ENCODE measurements around the gene SOX11.

DNA sequence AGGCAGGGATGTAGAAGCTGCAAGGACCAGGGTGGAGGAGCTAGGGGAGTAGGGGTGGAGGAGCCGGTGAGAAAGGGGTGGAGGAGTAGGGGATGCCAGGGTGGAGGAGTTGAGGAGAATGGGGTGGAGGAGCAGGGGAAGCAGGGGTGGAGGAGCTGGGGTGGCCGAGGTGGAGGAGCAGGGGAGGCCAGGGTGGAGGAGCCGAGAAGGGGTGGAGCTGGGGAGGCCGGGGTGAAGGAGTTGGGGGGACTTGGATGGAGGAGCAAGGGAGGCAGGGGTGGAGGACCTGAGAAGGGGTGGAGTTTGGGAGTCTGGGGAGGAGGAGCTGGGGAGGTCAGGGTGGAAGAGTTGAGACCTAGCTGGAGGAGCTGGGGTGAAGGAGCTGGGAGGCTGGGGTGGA is 13.3 kb downstream of the SOX11 start:
- TF ChIP-seq, protein P1, sequence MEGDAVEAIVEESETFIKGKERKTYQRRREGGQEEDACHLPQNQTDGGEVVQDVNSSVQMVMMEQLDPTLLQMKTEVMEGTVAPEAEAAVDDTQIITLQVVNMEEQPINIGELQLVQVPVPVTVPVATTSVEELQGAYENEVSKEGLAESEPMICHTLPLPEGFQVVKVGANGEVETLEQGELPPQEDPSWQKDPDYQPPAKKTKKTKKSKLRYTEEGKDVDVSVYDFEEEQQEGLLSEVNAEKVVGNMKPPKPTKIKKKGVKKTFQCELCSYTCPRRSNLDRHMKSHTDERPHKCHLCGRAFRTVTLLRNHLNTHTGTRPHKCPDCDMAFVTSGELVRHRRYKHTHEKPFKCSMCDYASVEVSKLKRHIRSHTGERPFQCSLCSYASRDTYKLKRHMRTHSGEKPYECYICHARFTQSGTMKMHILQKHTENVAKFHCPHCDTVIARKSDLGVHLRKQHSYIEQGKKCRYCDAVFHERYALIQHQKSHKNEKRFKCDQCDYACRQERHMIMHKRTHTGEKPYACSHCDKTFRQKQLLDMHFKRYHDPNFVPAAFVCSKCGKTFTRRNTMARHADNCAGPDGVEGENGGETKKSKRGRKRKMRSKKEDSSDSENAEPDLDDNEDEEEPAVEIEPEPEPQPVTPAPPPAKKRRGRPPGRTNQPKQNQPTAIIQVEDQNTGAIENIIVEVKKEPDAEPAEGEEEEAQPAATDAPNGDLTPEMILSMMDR (IDR thresholded peaks at IDR 0.05; ENCODE audit: insufficient read depth, low read length, poor library complexity, severe bottlenecking) = no peak
- TF ChIP-seq EZH2phosphoT487 (conservative IDR thresholded peaks at IDR 0.05; ENCODE audit: low read length) = no peak
